Calu3 (cell line): Measurements from ENCODE around the gene HAUS6. TPM values are rescaled to one million over a fixed set of nuclear protein-coding genes. Genes with fewer than 3 reads are reported as not detected.

Experiments used
- BruUV-seq: library from RNA; stranded (reverse); fragments of 400-500 nt; replicated peaks from 2 replicates; lab custom pipeline; 2021; lab: Mats Ljungman, UMichigan
- CTCF ChIA-PET: fragments of 300-600 bp; sonication (Branson Sonifier 250); formaldehyde crosslinking; loops from one replicate; lab custom pipeline; 2022; ENCODE audit warnings: antibody characterized with exemption; lab: Charles Lee
- DNase-seq: peaks from one replicate; pipeline ENCODE4 v3.0.0; 2022
- H3K27ac Mint-ChIP-seq: one replicate; pipeline ENCODE4 v1.8.0; 2022; ENCODE audit warnings: mixed read lengths; ENCODE audit not compliant: unreplicated experiment
- H3K27me3 Mint-ChIP-seq: one replicate; pipeline ENCODE4 v1.8.0; 2022; ENCODE audit warnings: mixed read lengths; ENCODE audit not compliant: unreplicated experiment
- H3K36me3 Mint-ChIP-seq: one replicate; pipeline ENCODE4 v1.8.0; 2022; ENCODE audit warnings: mild to moderate bottlenecking, moderate library complexity, mixed read lengths; ENCODE audit not compliant: insufficient read depth, unreplicated experiment
- H3K4me1 Mint-ChIP-seq: one replicate; pipeline ENCODE4 v1.8.0; 2022; ENCODE audit warnings: mild to moderate bottlenecking, low read depth, mixed read lengths; ENCODE audit not compliant: unreplicated experiment
- H3K4me3 Mint-ChIP-seq: one replicate; pipeline ENCODE4 v1.8.0; 2022; ENCODE audit warnings: mild to moderate bottlenecking, low read depth, moderate library complexity, mixed read lengths; ENCODE audit not compliant: unreplicated experiment
- H3K9me3 Mint-ChIP-seq: one replicate; pipeline ENCODE4 v1.8.0; 2022; ENCODE audit warnings: low read depth, mixed read lengths; ENCODE audit not compliant: unreplicated experiment
- intact Hi-C: fragments of 100-400 bp; cut with micrococcal nuclease; formaldehyde crosslinking; loops from one replicate; pipeline ENCODE4 v1.10.0; 2022; ENCODE audit not compliant: unreplicated experiment
- total RNA-seq: library from RNA; stranded (reverse); gene quantifications from 2 replicates; pipeline ENCODE4 v1.2.3, GENCODE V29; 2022
- TF ChIP-seq, protein P1 (sequence below): fragments of 200-600 bp; IDR thresholded peaks from one replicate; pipeline ENCODE4 v1.8.0; 2022; ENCODE audit warnings: antibody characterized with exemption; ENCODE audit not compliant: unreplicated experiment

HAUS6 gene
- total RNA-seq, 1 experiment from 2014 or later: 15.7 TPM

DNA sequence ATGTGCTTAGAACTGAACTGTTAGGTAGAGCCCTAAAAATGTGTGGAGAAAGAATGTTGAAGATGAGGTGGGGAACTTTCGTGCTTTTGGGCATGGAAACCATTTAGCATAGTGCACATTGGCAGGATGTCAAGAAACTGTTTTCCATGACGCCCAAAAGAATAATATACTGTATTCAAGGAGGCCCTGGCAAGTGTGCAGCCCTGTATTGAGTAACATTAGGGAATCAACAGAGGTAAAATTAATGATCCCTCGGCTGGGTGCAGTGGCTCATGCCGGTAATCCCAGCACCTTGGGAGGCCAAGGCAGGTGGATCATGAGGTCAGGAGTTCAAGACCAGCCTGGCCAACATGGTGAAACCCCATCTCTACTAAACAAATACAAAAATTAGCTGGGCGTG is 45.5 kb upstream of the HAUS6 start:
- no peak for DNase-seq
- CTCF ChIA-PET: no interaction called here
- peaks cover 8% of the 10 kb centered on the region for H3K4me1 Mint-ChIP-seq
- H3K27me3 Mint-ChIP-seq: no peaks in the 10 kb centered on the region
- H3K36me3 Mint-ChIP-seq: no peaks in the 10 kb centered on the region
- no peaks in the 10 kb centered on the region for H3K9me3 Mint-ChIP-seq
- intact Hi-C loops: no loop called here
- no TSS peak for BruUV-seq
- no peak overlapping the region for H3K4me3 Mint-ChIP-seq
- TF ChIP-seq, protein P1, sequence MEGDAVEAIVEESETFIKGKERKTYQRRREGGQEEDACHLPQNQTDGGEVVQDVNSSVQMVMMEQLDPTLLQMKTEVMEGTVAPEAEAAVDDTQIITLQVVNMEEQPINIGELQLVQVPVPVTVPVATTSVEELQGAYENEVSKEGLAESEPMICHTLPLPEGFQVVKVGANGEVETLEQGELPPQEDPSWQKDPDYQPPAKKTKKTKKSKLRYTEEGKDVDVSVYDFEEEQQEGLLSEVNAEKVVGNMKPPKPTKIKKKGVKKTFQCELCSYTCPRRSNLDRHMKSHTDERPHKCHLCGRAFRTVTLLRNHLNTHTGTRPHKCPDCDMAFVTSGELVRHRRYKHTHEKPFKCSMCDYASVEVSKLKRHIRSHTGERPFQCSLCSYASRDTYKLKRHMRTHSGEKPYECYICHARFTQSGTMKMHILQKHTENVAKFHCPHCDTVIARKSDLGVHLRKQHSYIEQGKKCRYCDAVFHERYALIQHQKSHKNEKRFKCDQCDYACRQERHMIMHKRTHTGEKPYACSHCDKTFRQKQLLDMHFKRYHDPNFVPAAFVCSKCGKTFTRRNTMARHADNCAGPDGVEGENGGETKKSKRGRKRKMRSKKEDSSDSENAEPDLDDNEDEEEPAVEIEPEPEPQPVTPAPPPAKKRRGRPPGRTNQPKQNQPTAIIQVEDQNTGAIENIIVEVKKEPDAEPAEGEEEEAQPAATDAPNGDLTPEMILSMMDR: no peak
- no peak overlapping the region for H3K27ac Mint-ChIP-seq

DNA sequence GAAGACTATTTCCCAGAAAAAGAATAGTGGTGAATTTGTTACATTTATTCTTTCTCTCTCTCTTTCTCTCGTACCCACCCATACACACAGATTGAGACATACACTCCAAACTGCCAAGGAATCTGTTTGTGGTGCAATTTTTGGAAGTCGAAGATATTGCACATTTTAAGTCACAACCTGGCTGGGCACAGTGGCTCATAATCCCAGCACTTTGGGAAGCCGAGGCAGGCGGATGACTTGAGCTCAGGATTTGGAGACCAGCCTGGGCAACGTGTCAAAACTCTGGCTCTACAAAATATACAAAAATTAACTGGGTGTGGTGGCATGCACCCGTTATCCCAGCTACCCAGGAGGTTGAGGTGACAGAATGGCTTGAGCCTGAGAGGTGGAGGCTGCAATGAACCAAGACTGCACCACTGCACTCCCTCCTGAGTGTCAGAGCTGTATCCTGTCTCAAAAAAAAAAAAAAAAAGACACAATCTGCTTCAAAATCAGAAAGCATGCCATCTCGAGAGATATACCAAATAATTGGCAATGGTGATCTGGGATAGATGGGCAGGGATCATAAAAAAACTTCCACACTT is 43.8 kb upstream of the HAUS6 start:
- H3K27ac Mint-ChIP-seq: no peak overlapping the region
- DNase-seq: no peak
- no TSS peak for BruUV-seq
- intact Hi-C loops: no loop called here
- CTCF ChIA-PET: interaction anchor here (0.9 kb wide), 1 partner anchor 435 kb away, joined by 16 read pairs; no protein-coding TSS in a partner anchor
- H3K4me3 Mint-ChIP-seq: no peak overlapping the region
- H3K9me3 Mint-ChIP-seq: no peaks in the 10 kb centered on the region
- no peaks in the 10 kb centered on the region for H3K36me3 Mint-ChIP-seq
- TF ChIP-seq, protein P1: no peak
- peaks cover 2% of the 10 kb centered on the region for H3K4me1 Mint-ChIP-seq
- no peaks in the 10 kb centered on the region for H3K27me3 Mint-ChIP-seq

DNA sequence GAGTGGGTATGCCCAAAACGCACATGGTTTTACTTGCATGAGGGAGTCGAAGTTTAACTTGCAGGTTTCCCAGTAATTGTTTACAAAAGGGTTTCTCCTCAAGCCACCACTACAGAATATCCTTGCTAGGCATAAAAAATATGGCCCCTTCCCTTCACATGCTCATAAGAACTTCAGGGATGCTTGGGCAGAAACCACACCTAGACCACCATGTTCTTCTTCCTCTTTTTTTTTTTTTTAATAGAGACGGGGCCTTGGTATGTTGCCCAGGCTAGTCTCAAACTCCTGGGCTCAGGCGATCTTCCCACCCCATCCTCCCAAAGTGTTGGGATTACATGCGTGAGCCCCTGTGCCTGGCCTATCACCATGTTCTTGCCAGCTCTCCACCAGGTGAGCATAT is 43.2 kb upstream of the HAUS6 start:
- H3K4me3 Mint-ChIP-seq: no peak overlapping the region
- no peak for DNase-seq
- no peaks in the 10 kb centered on the region for H3K9me3 Mint-ChIP-seq
- no TSS peak for BruUV-seq
- intact Hi-C loops: no loop called here
- H3K27ac Mint-ChIP-seq: no peak overlapping the region
- no peaks in the 10 kb centered on the region for H3K27me3 Mint-ChIP-seq
- H3K36me3 Mint-ChIP-seq: no peaks in the 10 kb centered on the region
- no peaks in the 10 kb centered on the region for H3K4me1 Mint-ChIP-seq
- CTCF ChIA-PET: no interaction called here
- TF ChIP-seq, protein P1: no peak

DNA sequence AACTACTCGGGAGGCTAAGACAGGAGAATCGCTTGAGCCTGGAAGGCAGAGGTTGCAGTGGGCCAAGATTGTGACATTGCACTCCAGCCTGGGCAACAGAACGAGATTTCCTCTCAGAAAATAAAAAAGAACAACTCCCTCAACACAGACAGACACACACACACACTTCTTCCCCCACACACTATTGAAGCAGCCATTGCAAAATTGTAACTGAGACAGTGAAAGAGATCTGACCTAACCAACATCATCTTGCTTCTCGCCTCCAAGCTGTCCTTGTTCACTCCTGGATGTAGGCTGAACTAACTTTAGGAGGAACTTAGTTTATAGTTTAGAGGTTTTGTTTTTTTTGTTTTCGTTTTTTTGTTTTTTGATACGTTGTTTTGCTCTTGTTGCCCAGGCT is 37.6 kb upstream of the HAUS6 start:
- Mint-ChIP-seq H3K27ac (no peak overlapping the region), H3K4me3 (no peak overlapping the region), H3K4me1 (peaks cover 6% of the 10 kb centered on the region), H3K27me3 (no peaks in the 10 kb centered on the region), H3K36me3 (no peaks in the 10 kb centered on the region), H3K9me3 (no peaks in the 10 kb centered on the region)
- TF ChIP-seq, protein P1: no peak
- no TSS peak for BruUV-seq
- no peak for DNase-seq
- CTCF ChIA-PET: no interaction called here
- intact Hi-C loops: no loop called here
